HUDEP-2 (cell line): ENCODE results near the gene PLCB4.

Source experiments
- DNase-seq, 76 experiments: peaks; one replicate each; lab custom pipeline; 2025; ENCODE audit not compliant: unreplicated experiment in 76 of 76; lab: John Stamatoyannopoulos, UW

The PLCB4 gene

GRCh38 chr20:9256393-9256792, 187.5 kb downstream of the PLCB4 start:
- no peak for DNase-seq

DNA sequence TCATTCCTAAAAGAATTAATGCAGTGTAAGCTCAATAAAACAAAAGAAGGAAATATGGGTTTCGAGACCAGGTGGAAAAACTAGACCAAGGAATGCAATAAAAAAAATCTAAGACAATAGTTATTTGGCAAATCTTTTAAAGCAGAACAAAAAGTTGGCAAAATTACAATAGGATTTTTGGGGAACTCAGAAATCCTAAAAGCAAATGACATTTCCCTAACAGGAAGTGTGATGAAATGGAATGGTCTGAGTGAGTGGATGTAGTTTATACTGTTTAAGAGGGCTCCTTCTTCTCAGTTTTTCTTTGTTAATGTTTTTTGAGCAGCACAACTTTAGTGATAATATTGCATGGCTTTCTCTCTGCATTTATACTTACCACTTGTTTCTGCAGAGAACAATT, 190.0 kb downstream of the PLCB4 start:
- DNase-seq = no peak

GRCh38 chr20:9260027-9260426, 191.1 kb downstream of the PLCB4 start:
- no peak for DNase-seq

DNA sequence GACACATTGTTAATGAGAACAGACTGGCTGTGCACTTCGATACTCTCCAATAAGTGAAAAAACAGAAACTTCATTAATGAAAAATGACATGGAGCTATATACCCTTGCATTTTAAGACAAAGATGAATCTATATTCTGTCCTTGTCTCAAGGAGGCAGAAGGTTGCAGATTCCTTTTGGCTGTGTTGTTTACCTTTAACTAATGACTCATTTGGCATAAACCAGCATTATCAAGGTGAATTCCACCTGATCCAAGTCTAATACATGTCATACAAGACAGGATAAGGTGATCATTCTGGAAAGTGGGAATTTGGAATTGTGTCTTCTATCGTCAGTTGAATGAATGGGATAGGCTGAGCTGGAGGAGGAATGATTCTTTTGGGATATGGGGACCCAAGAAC, 192.9 kb downstream of the PLCB4 start:
- no peak for DNase-seq

GRCh38 chr20:9262653-9263194, 193.8 kb downstream of the PLCB4 start:
- DNase-seq = no peak

DNA sequence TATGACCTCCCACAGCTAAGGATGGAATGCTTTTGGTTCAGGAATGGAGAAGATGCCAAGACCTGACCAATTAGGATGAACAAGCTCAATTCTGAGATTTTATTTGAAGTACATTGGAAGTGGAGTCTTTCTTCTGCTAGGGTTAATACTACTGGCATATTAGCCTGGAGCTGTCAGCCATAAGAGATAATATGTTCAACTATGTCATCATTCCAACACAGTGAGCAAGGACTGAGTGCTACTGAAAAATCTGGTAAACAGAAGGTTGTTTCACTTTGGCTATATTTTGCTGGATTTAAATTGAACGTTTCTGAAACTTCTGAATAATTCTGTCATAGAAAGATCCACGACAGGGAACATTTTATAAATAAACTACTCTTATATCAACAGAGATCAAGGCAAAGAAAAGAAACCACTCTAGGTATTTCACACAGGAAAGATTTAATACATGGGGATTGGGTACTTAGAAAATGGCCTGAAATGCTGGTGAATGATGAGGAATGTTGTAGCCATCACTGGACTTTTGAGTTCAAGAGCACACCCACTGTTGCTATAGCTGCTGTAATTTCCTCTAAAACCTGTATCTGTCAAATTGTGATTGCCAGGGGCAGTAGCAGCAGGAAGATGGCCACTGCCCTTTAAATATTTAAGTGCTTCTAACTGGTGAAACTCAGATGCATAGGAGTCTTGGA, 200.5 kb downstream of the PLCB4 start:
- no peak for DNase-seq

DNA sequence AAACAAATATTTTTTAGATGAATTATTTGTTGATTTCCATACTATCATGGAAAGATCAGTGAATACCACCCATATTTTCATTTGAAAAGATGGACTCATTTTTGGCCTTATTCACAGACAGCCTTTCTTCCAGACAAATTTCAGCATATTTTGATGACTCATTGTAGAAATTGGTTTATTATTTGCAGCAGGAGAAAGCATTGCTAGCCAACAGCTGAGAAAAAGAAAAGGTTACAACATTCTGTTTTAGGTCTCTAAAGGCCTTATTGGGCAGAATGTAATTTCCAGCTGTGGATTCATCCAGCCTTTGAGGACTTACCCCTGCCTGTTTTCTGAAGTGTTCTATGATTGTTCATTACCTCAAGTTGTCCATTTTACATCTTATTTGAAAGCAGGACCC, 201.9 kb downstream of the PLCB4 start:
- DNase-seq = no peak

- no peak for DNase-seq
These were observed 208.1 kb downstream of the PLCB4 start for GRCh38 chr20:9276966-9277468.

GRCh38 chr20:9279918-9280401, 211.1 kb downstream of the PLCB4 start:
- no peak for DNase-seq

DNA sequence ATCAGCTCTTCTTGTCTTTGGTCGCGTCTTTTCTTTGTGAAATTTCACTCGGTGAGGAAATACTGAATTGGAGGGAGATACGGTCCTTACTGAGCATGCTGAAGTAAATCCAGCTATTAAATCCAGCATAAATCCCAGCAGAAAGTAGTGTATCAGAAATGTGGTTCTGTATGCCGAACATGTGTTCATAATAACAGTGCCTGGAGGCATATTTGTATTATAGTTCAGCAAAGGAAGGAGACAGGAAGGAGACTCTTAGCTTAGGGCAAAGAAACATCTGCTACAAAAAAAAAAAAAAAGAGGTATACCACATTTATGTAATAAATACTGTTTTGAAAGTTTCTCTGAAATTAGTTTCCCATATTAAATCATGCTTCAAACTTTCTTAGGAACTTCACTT, 211.8 kb downstream of the PLCB4 start:
- DNase-seq = no peak

- no peak for DNase-seq
These were observed 212.9 kb downstream of the PLCB4 start for GRCh38 chr20:9281803-9282202.

DNA sequence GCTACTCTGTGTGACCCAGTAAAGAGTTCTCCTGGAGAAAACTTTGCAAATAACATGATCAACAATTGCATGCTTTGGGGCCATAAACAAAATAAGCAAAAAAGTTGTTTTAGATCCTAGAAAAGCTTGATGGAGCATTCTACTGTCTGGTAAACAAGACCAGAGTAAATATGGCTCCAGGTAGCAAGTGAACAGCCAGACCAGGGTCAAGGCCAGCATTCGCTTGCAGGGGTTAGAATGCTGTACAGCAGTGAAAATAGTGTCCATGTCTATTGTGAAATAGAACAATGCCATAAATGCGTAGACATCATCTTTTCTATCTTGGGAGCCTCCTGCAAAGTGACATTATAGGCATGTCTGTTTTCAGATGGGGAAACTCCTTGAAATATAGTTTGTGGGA, 216.7 kb downstream of the PLCB4 start:
- DNase-seq = no peak

- no peak for DNase-seq
These were observed 217.9 kb downstream of the PLCB4 start for GRCh38 chr20:9286501-9287461.

GRCh38 chr20:9287826-9288225, 218.9 kb downstream of the PLCB4 start:
- DNase-seq = no peak

- no peak for DNase-seq
These were observed 221.4 kb downstream of the PLCB4 start for GRCh38 chr20:9290331-9290730.

- no peak for DNase-seq
These were observed 224.3 kb downstream of the PLCB4 start for GRCh38 chr20:9293145-9293544.

DNA sequence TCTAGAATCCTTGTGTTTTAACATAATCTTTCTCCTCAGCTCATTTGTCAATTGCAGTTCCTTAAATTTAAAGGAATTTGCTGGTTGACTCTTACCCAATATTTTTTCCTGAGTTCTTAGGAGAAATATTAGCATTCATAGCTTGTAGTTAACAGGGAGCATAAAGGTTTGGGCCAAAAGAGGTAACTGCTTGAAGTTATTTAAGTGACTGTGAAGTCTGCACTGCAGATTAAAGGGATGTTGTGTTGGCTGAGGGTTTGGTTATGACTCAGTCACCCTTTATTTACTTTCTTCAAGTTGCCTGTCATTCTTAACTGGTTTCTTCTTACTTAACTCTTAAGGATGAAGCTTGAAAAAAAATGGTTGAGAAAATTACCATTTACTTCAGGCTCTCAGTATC, 225.2 kb downstream of the PLCB4 start:
- no peak for DNase-seq

- no peak for DNase-seq
These were observed 230.0 kb downstream of the PLCB4 start for GRCh38 chr20:9298906-9299305.

DNA sequence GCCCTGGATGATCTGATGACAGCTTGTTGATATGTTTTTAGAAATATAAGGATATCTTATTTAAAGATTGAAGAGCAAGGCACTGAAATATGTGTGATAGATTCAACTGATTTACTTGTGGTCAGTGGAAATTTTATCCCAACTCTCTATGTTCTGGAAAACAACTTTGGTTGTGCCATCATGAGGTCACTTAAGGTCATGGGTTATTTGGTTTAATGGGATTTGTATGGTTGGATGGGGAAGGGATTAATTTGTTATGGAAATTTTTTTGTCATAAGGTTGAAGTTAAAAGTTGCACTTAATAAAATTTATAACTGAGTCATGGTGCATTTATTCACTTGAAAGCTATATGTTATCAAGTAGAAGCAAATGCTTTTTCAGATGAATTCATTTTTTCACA, 231.2 kb downstream of the PLCB4 start:
- DNase-seq = no peak

DNA sequence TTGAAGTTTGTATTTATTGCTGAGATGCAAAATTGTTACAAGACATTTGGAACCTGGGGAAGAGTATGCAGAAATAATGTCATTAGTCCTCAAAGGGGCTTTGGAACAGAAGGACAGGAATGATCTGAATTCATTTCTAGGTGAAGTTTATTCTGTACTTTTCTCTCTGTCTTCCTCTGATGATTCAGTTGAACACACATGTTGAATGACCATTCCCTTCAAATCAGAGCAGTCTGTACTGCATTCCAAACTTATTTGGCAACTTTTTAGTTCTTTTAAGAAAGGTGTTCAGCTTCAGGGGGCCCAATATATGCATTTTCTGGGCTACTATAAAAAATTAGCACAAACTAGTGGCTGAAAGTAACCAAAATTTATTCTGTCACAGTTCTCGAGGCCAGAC, 231.6 kb downstream of the PLCB4 start:
- DNase-seq = no peak
